ENCODE measurements around the gene NKAPL. TPM values are rescaled to one million over a fixed set of nuclear protein-coding genes. Genes with fewer than 3 reads are reported as not detected.

Gene NKAPL
- total RNA-seq, 4 donors from 2014 or later = not detected

DNA sequence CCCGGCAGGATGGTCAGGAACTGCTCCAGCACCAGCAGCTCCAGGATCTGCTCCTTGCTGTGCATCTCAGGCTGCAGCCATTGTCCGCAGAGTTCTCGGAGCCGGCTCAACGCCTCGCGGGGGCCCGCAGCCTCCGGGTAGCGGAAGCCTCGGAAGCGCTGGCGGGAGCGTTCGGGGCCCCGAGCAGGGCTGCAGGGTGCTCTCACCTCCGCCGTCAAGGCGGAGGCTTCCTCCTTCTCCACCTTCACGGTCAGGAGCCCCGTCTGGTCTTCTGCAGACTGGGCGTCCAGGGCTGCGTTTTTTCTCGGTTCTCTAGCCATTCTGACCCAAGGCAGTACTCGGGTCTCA is 7.5 kb upstream of the NKAPL start:
- Histone ChIP-seq H3K27ac (peak overlapping the region in 3 of 4 donors; percentile 2 to 70 (median 30)), H3K4me3 (peak overlapping the region; percentile 63 to 73 (median 69)), H3K36me3 (peaks cover 0 to 13% (median 0%) of the 10 kb centered on the region in 3 donors), H3K9me3 (no peaks in the 10 kb centered on the region), H3K4me1 (peaks cover 5 to 13% (median 10%) of the 10 kb centered on the region in 4 donors), H3K27me3 (no peaks in the 10 kb centered on the region)
- DNase-seq = peak in 1 of 3 donors; percentile 56
- TF ChIP-seq, protein P1, sequence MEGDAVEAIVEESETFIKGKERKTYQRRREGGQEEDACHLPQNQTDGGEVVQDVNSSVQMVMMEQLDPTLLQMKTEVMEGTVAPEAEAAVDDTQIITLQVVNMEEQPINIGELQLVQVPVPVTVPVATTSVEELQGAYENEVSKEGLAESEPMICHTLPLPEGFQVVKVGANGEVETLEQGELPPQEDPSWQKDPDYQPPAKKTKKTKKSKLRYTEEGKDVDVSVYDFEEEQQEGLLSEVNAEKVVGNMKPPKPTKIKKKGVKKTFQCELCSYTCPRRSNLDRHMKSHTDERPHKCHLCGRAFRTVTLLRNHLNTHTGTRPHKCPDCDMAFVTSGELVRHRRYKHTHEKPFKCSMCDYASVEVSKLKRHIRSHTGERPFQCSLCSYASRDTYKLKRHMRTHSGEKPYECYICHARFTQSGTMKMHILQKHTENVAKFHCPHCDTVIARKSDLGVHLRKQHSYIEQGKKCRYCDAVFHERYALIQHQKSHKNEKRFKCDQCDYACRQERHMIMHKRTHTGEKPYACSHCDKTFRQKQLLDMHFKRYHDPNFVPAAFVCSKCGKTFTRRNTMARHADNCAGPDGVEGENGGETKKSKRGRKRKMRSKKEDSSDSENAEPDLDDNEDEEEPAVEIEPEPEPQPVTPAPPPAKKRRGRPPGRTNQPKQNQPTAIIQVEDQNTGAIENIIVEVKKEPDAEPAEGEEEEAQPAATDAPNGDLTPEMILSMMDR (IDR thresholded peaks at IDR 0.05) = no peak
- no peak for TF ChIP-seq POLR2A (IDR thresholded peaks at IDR 0.05)

- Histone ChIP-seq H3K9me3 (no peaks in the 10 kb centered on the region), H3K4me1 (peaks cover 5 to 13% (median 10%) of the 10 kb centered on the region in 4 donors), H3K36me3 (peaks cover 0 to 6% (median 0%) of the 10 kb centered on the region in 3 donors), H3K27me3 (no peaks in the 10 kb centered on the region), H3K27ac (peak within 1 kb of the TSS; percentile 2 to 70 (median 34)), H3K4me3 (peak within 1 kb of the TSS; percentile 63 to 73 (median 69))
- DNase-seq = peak in 2 of 3 donors; percentile 70 to 89
- TF ChIP-seq, protein P1 (IDR thresholded peaks at IDR 0.05) = no peak
- no peak for TF ChIP-seq POLR2A (IDR thresholded peaks at IDR 0.05)
Observed at GRCh38 chr6:28252009-28252975, 6.8 kb upstream of the NKAPL start, which contains the start of gene ZKSCAN4. Gene ZKSCAN4, minus strand, starts transcription at chr6:28252269. Its CDS starts 289 bp downstream, at chr6:28251980.

DNA sequence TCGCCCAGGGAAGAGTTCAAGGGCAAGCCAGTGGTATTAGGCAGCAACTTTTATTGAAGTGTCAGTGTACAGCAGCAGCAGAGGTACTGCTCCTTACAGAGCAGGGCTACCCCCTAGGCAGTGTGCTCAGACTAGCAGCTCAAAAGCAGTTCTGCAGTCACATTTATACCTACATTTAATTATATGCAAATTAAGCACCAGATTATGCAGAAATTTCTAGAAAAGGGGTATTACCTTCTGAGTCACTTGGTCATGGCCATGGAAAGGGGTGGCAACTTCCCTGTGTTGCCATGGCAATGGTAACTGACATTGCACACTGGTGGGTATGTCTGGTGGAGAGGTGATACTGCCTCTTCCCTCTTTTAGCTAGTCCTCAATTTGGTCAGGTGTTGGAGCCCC is 5.0 kb upstream of the NKAPL start:
- Histone ChIP-seq H3K9me3 (no peaks in the 10 kb centered on the region), H3K4me1 (peaks cover 5 to 13% (median 10%) of the 10 kb centered on the region in 4 donors), H3K27ac (no peak overlapping the region), H3K27me3 (no peaks in the 10 kb centered on the region), H3K4me3 (no peak overlapping the region), H3K36me3 (no peaks in the 10 kb centered on the region)
- DNase-seq = no peak
- TF ChIP-seq POLR2A (IDR thresholded peaks at IDR 0.05) = no peak
- TF ChIP-seq, protein P1 (IDR thresholded peaks at IDR 0.05) = no peak

DNA sequence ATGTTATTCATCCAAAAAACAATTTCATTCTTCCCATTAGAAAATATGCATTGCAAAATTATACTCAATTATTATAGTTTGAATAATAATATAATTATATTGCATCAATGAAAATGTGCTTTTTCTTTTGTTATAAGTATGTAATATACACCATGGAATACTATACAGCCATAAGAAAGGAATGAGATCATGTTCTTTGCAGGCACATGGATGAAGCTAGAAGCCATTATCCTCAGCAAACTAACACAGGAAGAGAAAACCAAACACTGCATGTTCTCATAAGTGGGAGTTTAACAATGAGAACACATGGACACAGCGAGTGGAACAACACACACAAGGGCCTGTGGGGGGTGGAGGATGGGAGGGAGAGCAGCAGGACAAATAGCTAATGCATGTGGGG is 2.1 kb upstream of the NKAPL start:
- H3K4me3 ChIP-seq = no peak overlapping the region
- H3K36me3 ChIP-seq = no peaks in the 10 kb centered on the region
- H3K9me3 ChIP-seq = no peaks in the 10 kb centered on the region
- DNase-seq = no peak
- no peaks in the 10 kb centered on the region for H3K27me3 ChIP-seq
- H3K27ac ChIP-seq = no peak overlapping the region
- TF ChIP-seq POLR2A (IDR thresholded peaks at IDR 0.05) = no peak
- TF ChIP-seq, protein P1 (IDR thresholded peaks at IDR 0.05) = no peak
- peaks cover 0 to 5% (median 4%) of the 10 kb centered on the region in 4 donors for H3K4me1 ChIP-seq

GRCh38 chr6:28263922-28264321 is 4.8 kb downstream of the NKAPL start:
- H3K27me3 ChIP-seq = no peaks in the 10 kb centered on the region
- no peak overlapping the region for H3K4me3 ChIP-seq
- H3K36me3 ChIP-seq = no peaks in the 10 kb centered on the region
- no peak for DNase-seq
- H3K27ac ChIP-seq = no peak overlapping the region
- TF ChIP-seq, protein P1 (IDR thresholded peaks at IDR 0.05) = no peak
- no peaks in the 10 kb centered on the region for H3K9me3 ChIP-seq
- peaks cover 0 to 6% (median 0%) of the 10 kb centered on the region in 4 donors for H3K4me1 ChIP-seq
